GOT3 (cell line): ENCODE measurements around the gene ZFYVE27.

ENCODE experiments used
- DNase-seq: peaks from one replicate; lab custom pipeline; 2025; ENCODE audit warnings: mixed read lengths; lab: John Stamatoyannopoulos, UW

The ZFYVE27 gene

DNA sequence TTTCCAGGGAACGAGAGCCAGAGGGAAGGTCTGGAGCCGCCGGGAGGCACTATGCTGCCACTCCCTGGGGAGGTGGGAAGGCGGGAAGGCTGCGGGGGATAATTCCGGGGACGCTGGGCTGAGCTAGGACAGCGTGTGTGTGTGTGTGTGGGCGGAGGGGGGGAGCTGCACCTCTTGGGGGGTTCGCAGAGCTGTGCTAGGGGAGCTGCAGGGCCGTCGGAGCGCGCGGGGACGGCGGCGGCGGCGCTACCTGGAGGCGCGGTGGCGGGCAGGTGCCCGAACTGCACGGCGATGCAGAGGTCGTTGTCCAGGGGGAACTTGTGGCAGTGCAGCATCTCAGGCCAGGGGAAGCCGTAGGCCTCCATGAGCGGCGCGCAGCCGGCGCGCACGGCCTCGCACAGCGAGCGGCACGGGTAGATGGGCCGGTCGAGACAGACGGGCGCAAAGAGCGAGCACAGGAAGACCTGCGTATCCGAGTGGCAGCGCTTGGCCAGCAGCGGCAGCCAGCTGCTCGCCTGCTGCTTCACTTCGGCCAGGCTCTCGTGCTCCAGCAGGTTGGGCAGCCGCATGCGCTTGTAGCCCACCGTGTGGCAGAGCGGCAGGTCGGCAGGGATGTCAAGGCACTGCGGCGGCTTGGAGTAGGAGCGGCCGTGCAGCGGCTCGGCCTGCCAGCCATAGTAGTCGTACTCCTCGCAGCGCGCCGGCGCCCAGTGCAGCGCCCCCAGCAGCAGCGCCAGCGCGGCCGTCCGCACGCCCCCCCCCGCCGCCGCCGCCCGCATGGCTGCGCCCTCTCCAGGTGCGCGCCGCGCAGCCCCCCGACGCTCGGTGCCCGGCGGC lies 34.3 kb downstream of the ZFYVE27 start:
- DNase-seq = no peak

DNA sequence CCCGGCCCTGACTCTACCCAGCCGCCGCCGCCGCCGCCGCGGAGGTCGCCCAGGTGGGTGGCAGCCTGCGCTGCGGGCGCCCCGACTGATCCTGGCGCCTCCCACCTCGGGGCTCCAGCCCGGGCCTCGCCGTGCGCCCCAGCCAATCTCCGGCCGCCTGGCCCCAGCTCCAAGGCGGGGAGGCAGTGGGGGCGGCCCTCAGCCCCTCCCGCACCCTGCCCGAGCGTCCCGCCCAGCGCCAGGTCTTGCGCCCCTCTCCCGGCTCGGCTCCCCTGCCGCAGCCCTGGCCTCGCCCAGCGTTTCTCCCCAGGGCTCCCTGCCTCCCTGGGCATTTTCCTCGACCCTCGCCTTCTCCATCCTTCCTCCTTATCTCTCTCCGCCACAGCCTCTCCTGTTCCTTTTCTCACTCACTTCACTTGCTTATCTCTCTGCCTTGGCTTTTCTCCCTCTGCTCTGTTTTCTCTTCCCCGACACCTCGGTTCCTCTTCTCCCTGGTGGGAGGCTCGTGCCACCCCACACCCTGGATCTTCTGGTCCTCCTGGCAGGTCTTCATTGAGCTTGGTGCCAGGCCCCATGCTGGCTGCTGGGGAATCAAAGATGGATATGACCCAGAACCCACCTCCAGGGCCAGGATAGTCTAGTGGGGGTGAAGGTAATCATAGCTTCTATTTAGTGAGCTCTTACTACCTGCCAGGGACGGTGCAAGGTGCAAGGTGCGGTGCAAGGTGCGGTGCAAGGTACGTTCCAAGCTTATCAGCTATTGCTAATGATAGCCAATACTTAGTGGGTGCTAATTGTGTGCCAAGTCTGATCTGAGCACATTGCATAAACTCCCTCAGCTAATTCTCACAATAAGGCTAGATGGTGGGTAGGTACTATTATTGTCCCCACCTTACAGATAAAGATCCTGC lies 35.2 kb downstream of the ZFYVE27 start, which contains the start of gene SFRP5:
Gene SFRP5 (minus strand): TSS at position 87 of the 911 bp plus-strand sequence. CDS start 166 bp downstream, outside the sequence.
- DNase-seq = no peak

DNA sequence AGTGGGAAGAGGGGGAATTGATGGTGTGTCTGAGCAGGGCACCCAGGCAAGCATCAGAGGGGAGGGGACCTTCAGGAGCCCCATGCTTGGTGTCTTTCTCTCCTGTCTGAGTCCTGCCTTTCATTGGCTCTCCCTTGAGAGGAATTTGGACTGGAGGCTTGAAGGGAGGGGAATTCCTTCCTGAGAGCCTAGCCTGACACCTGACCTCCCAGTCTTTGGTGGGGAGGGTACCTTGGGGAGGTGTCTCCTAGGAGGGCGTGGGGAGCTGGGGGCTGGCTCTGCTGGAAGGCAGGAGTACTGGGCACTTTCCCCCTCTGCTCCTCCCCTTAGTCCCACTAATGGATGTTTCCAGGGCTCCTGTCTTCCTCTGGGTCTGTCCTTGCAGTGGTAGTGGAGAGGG lies 36.2 kb downstream of the ZFYVE27 start:
- no peak for DNase-seq

DNA sequence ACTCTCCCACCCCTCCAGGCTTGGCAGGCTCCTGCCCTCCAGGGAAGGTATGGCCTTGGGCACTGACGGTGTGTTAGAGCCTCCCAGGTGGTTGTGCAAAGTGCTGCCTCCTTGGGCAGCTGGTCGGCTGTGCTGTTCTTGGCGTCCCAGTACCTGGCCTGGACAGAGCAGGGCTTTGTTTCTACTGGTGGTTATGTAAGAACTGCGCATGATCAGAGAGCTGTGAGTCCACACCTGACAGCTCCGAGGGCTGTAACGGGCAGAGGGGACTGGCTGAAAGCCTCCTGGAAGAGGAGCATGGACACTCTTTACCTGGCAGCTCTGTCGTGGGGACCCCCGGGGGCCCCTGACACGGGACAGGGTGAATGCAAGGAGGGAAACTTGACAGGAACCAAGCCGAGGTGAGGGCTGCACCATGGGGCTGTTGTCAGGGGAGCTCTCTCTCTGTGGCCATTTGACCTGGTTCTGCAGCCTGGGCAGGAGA lies 37.9 kb downstream of the ZFYVE27 start:
- no peak for DNase-seq

GRCh38 chr10:97777143-97777542 lies 40.2 kb downstream of the ZFYVE27 start:
- no peak for DNase-seq

DNA sequence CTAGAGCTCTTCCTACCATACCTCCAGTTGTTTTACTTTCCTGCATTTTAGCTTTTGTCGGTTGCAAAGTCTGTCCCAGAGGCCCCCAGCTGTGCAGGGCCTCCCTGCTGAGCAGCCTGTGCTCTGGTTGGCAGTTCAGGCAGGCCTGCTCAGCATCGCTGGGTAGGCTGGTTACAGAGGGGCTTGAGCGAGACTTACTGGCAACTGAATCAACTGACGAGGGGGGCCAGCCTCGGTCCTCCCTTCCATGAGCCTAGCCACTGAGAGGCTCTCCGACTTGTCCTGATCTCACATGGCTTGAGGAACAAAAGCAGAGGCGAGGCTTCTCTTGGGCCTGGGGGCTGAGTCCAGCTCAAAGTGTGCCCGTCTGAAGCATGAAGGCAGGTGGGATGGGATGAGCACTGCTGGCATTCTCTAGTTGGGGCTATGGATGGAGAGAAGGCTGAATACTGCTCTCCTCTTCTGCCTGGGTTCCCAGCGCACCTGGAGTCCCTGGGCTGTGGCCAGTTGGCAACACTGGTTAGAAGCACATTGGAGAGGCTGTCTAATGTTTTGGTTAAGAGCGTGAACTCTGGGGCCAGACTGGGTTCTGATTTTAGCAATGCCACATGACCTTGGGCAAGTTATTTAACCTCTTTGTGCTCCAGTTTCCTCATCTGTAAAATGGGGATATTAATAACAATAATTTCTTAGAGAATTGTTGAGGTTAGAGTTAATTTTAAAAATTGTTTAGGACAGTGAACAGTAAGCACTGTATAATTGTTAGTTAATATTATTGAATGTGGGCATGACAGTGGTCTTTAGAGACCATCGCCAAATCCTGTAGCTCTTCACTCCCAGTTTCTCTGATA lies 41.7 kb downstream of the ZFYVE27 start:
- no peak for DNase-seq

DNA sequence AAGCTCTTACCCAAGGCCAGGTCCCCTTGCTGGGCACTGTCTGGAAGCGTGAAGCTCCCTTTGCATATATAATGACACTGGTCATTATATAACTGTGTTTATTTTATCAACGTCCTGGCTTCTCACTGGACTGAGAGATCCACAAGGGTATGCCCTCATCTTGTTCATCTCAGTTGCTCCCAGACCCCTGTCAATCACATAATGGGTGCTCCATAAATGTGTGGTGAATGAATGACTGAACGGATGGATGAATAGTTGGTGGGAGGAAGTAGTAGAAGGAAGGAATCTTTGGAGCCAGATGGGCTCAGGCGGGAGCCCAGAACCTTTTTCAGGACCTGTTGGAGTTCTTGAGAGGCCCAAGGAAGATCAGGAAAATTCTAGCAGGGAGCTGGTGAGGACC lies 42.6 kb downstream of the ZFYVE27 start:
- no peak for DNase-seq

DNA sequence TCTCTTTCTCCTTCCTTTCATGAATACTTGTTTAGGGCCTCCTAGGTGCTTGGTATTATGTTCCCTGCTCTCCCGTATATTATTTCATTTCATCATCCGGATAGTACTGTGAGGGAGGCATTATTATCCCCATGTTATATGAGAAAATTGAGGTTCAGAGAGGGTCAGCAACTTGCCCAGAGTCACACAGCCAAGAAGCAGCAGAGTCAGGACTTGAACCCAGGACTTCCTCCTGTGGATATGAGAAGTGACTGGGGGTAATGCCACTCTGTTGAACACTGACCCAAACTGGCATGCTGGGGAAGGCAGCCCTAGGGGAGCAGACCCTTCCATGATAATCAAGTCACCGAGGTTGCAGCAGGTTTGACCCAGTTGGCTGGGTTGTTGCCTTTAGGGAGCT lies 43.0 kb downstream of the ZFYVE27 start:
- no peak for DNase-seq

DNA sequence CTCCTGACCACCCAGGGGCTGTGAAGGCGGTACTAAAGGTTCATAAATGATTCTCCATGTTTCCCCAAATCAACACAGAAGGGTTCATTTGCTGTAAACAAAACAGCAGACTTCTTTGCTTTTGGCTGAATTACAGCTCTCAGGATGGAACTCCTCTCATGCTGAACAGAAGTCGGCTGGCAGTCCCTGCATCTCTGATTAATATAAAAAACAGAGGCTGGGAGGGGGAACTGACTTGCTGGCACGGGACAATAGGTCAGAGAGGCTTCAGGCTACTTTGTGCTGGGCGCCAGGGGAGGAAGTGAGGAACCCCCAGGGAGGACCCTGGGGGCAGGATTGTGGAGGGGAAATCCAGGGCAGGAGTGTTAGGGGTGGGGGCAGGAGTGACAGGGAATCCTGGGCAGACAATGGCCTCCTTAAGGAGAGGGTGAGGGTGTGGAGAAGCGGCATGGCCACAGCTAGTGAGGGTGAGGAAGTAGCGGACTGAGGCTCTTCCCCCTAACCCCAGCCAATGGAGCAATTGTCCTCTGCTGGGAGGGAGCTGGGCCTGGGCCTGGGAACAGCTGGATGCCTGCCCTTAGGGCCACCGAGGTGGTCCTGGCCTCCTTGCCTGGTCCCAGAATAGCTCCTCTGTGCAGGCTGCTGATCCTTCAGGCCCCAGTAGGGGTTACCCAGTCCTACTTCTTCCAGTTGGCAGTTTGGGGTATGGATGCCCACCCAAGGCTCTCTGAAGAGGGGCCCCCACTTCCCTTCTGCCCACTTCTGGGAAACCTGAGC lies 44.1 kb downstream of the ZFYVE27 start:
- DNase-seq = no peak

DNA sequence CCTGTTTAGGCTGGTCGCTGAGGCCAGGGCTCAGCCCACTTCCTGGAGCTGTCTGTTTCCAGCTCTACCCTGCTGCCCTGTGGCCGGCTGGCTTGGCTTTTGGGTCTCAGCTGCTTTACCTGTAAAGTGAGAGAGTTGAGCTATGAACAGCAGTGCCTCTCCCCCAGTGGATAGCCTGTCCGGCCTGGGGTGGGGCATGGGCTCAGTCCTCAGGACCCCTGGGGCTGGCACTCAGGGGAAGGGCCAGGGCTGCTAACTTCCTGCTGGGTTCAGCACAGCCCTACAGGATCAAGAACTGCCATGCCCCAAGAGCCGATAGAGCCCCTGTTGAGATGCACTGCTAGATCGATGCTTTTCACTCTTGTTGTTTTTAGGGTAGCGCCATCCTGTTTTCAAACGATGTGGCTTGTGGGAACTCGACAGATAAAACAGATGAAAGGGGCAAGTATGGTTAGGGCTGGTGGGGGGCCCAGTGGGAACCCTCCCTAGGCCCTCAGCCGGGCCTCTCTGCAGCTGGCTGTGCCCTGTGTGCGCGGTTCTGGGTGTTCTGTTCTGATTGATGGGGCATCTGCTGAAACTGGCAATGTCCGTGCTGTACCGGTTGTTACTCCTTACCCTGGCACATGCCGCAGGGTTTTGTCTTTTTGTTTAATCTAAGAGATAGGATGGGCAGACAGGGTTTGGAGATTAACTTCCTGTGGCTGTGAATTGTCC lies 44.8 kb downstream of the ZFYVE27 start:
- DNase-seq = no peak

DNA sequence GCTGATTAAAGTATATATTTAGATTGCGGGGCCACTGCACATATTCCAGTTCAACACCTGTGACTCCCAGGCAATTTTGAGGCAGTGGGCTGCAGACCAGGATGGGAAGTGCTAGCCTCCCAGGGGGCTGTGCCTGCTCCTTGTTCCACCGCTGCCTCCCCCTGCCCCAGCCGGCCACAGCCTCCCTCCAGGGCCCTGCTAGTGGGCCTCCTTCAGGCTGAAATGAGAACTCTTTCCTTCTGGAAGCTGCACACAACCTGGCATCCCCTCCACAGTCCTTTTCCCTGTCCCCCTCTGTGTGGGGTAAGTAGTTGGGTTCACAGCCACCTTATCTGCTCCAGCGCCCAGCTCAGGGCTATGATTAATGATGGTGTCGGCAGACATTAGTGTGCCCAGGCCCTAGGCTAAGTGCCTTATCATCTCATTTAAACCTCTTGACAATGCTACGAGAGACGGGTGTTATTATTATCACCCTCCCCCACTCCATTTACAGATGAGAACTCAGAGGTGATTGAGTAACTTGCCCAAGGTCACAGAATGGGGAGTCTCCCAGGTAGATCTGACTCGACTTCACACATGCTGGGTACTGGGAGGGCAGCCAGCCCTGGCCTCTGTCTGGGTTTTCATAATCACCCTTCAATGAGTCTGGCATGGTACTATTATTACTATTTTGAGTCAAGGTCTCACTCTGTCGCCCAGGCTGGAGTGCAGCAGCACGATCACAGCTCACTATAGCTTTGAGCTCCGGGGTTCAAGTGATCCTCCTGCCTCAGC lies 45.7 kb downstream of the ZFYVE27 start:
- DNase-seq = no peak

- no peak for DNase-seq
These were observed 47.4 kb downstream of the ZFYVE27 start for GRCh38 chr10:97784200-97784810.

GRCh38 chr10:97785231-97785630 lies 48.3 kb downstream of the ZFYVE27 start:
- DNase-seq = no peak

DNA sequence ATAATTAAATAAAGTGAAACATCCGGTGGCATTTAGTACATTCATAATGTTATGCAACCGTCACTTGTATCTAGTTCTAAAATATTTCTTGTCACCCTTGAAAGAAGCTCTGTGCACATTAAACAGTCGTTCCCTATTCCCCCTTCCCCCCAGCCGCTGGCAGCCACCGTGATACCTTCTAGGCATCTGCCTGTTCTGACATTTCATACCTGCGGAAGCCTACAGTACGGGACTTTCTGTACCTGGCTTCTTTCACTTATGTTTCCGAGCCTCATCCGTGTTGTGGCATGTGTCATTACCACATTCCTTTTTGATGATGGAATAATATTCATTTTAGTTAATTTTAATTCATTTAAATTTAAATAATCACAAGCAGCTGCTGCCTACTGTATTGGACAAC lies 48.8 kb downstream of the ZFYVE27 start:
- DNase-seq = no peak

GRCh38 chr10:97788552-97789442 lies 51.9 kb downstream of the ZFYVE27 start:
- no peak for DNase-seq

DNA sequence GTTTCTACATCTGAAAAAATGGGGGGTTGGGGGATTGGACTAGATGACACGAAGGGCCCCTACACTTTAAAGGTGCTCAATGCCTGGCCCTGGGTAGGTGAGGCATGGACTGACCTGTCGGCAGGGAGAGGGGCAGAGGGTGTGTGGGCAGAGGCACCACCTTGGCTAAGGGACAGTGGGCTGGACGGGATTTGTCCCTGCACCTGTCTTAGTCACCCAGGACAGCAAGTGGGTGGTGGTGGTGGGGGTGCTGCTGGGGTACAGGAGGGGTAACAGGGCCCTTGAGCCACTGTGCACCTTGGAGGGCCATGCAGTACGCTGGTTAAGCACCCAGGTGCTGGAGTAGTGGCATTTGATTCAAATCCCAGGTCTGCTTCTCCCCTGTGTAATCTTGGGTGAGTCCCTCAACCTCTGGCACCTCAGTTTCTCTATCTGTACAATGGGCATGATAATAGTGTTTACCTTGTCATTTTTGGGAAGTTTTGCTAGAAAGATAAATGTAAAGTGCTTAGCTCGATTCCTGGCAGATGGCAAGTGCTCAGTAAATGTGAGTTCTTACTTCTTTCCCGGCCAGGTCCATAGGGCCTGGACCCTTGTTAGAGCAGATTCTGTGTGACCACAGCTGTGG lies 53.0 kb downstream of the ZFYVE27 start:
- no peak for DNase-seq
